Measurements from ENCODE around the gene SNW1.
"Not testable (repeated sequence)": the region's sequence is repeated elsewhere in the genome, so short reads cannot be mapped to it uniquely, and the experiment has no call there.

SNW1 gene

GRCh38 chr14:77752799-77753516 lies 8.0 kb downstream of the SNW1 start:
- Mint-ChIP-seq H3K4me3 (no peak overlapping the region), H3K36me3 (ENCODE audit: low read depth) (peaks cover 86% of the 10 kb centered on the region), H3K27ac (no peak overlapping the region), H3K27me3 (ENCODE audit: low read depth) (no peaks in the 10 kb centered on the region), H3K9me3 (no peaks in the 10 kb centered on the region), H3K4me1 (no peaks in the 10 kb centered on the region)
- TF ChIP-seq CTCF (IDR thresholded peaks at IDR 0.05; ENCODE audit: unreplicated experiment in 3 of 3): no peak

- peaks cover 83% of the 10 kb centered on the region for H3K36me3 Mint-ChIP-seq (ENCODE audit: low read depth)
- no peak for TF ChIP-seq CTCF (IDR thresholded peaks at IDR 0.05; ENCODE audit: unreplicated experiment in 3 of 3)
- H3K4me1 Mint-ChIP-seq: no peaks in the 10 kb centered on the region
- H3K27ac Mint-ChIP-seq: no peak overlapping the region
- no peaks in the 10 kb centered on the region for H3K27me3 Mint-ChIP-seq (ENCODE audit: low read depth)
- no peaks in the 10 kb centered on the region for H3K9me3 Mint-ChIP-seq
- no peak overlapping the region for H3K4me3 Mint-ChIP-seq
Observed at GRCh38 chr14:77752266-77752665, 8.7 kb downstream of the SNW1 start.

- peaks cover 76% of the 10 kb centered on the region for H3K36me3 Mint-ChIP-seq (ENCODE audit: low read depth)
- H3K27me3 Mint-ChIP-seq (ENCODE audit: low read depth); H3K4me3 Mint-ChIP-seq; H3K27ac Mint-ChIP-seq; H3K9me3 Mint-ChIP-seq; H3K4me1 Mint-ChIP-seq: not testable (repeated sequence)
Observed at GRCh38 chr14:77747425-77747824, 13.5 kb downstream of the SNW1 start.

- no peak overlapping the region for H3K4me3 Mint-ChIP-seq
- peaks cover 3% of the 10 kb centered on the region for H3K9me3 Mint-ChIP-seq
- no peak overlapping the region for H3K27ac Mint-ChIP-seq
- peaks cover 76% of the 10 kb centered on the region for H3K36me3 Mint-ChIP-seq (ENCODE audit: low read depth)
- no peak for TF ChIP-seq CTCF (IDR thresholded peaks at IDR 0.05; ENCODE audit: unreplicated experiment in 3 of 3)
- H3K4me1 Mint-ChIP-seq: no peaks in the 10 kb centered on the region
- H3K27me3 Mint-ChIP-seq (ENCODE audit: low read depth): no peaks in the 10 kb centered on the region
Observed at GRCh38 chr14:77746064-77746702, 14.8 kb downstream of the SNW1 start.

- H3K4me3 Mint-ChIP-seq: no peak overlapping the region
- H3K9me3 Mint-ChIP-seq: peaks cover 3% of the 10 kb centered on the region
- no peaks in the 10 kb centered on the region for H3K4me1 Mint-ChIP-seq
Observed at GRCh38 chr14:77741438-77741837, 19.5 kb downstream of the SNW1 start.

More at GRCh38 chr14:77741438-77741837, 19.5 kb downstream of the SNW1 start:
- no peaks in the 10 kb centered on the region for H3K27me3 Mint-ChIP-seq (ENCODE audit: low read depth)
- TF ChIP-seq CTCF (IDR thresholded peaks at IDR 0.05; ENCODE audit: unreplicated experiment in 3 of 3): no peak
- H3K27ac Mint-ChIP-seq: no peak overlapping the region
- H3K36me3 Mint-ChIP-seq (ENCODE audit: low read depth): peaks cover 61% of the 10 kb centered on the region
